Endothelial cell of umbilical vein (primary cell): Measurements from ENCODE around the gene AK4. TPM values are rescaled to one million over a fixed set of nuclear protein-coding genes. Genes with fewer than 3 reads are reported as not detected.

Experiments used
- BruUV-seq: library from RNA; stranded (reverse); fragments of 400-500 nt; replicated peaks from 2 replicates; lab custom pipeline; 2021; lab: Mats Ljungman, UMichigan
- CTCF ChIA-PET: fragments of 300-600, 350-600 bp; sonication (Branson Sonifier 250); formaldehyde crosslinking; loops from one replicate; lab custom pipeline; 2021; ENCODE audit warnings: antibody characterized with exemption, inconsistent platforms; lab: Charles Lee
- POLR2A ChIA-PET: fragments of 300-600, 350-600 bp; sonication (Branson Sonifier 250); formaldehyde crosslinking; loops from one replicate; lab custom pipeline; 2021; ENCODE audit warnings: antibody characterized with exemption, inconsistent platforms; lab: Charles Lee
- DNase-seq: peaks from one replicate; pipeline ENCODE4 v3.0.0-alpha.2; 2011; ENCODE audit warnings: low read depth, low spot score
- FAIRE-seq: peaks from 2 replicates; lab custom pipeline; 2011; peaks lifted over from hg19 to GRCh38; lab: Jason Lieb, UNC
- H2AFZ ChIP-seq: 2 replicates; pipeline ENCODE4 v1.6.0; 2012; ENCODE audit warnings: low read depth, low read length, control low read depth, inconsistent platforms
- H3K27ac ChIP-seq: 2 replicates; pipeline ENCODE4 v1.5.1; 2011; ENCODE audit warnings: low read depth, mild to moderate bottlenecking, control low read depth, low read length, moderate library complexity; ENCODE audit not compliant: insufficient read depth
- H3K27me3 ChIP-seq, 2 experiments: 2 replicates each; pipeline versions ENCODE4 v1.6.0 to v1.6.1; 2011; ENCODE audit warnings: low read length in 2 of 2, mixed read lengths in 1 of 2; ENCODE audit not compliant: control insufficient read depth in 2 of 2, insufficient read depth in 2 of 2
- H3K36me3 ChIP-seq, 2 experiments: 2 replicates in 1 of 2; 3 replicates in 1 of 2; pipeline ENCODE4 v1.5.1; 2011; ENCODE audit warnings: low read length in 2 of 2, mild to moderate bottlenecking in 1 of 2, moderate library complexity in 1 of 2; ENCODE audit not compliant: control insufficient read depth in 2 of 2, insufficient read depth in 2 of 2; ENCODE audit errors: extremely low read depth in 1 of 2
- H3K4me1 ChIP-seq: 3 replicates; pipeline ENCODE4 v1.5.1; 2011; ENCODE audit warnings: mild to moderate bottlenecking, low read length; ENCODE audit not compliant: control insufficient read depth, insufficient read depth; ENCODE audit errors: extremely low read depth
- H3K4me2 ChIP-seq: 2 replicates; pipeline ENCODE4 v1.6.1; 2011; ENCODE audit warnings: low read length, control low read depth, mixed read lengths; ENCODE audit not compliant: insufficient read depth
- H3K4me3 ChIP-seq, 3 experiments: fragments of 200-600 bp in 1 of 3; sonication (generic), shearing (Covaris generic) in 1 of 3; replicated peaks in 1 of 3; 2 replicates each; pipeline ENCODE4 v1.5.1; 2011 to 2016; ENCODE audit warnings: control low read depth in 3 of 3, low read length in 3 of 3, mild to moderate bottlenecking in 2 of 3, inconsistent platforms in 1 of 3, low read depth in 1 of 3, moderate library complexity in 1 of 3; ENCODE audit not compliant: insufficient read depth in 1 of 3
- H3K79me2 ChIP-seq: 2 replicates; pipeline ENCODE4 v1.6.0; 2012; ENCODE audit warnings: low read length, inconsistent platforms; ENCODE audit not compliant: control insufficient read depth, insufficient read depth
- H3K9ac ChIP-seq: replicated peaks from 2 replicates; pipeline ENCODE3; 2011; ENCODE audit warnings: low read length, control low read depth; ENCODE audit not compliant: insufficient read depth; ENCODE audit errors: extremely low read depth
- H3K9me1 ChIP-seq: replicated peaks from 3 replicates; pipeline ENCODE4 v1.6.0; 2011; ENCODE audit warnings: mild to moderate bottlenecking, low read length; ENCODE audit not compliant: control insufficient read depth, insufficient read depth; ENCODE audit errors: extremely low read depth
- H3K9me3 ChIP-seq: replicated peaks from 2 replicates; pipeline ENCODE4 v1.5.1; 2012; ENCODE audit warnings: low read length, inconsistent platforms; ENCODE audit not compliant: control insufficient read depth, insufficient read depth
- H4K20me1 ChIP-seq: replicated peaks from 2 replicates; pipeline ENCODE3; 2011; ENCODE audit warnings: mild to moderate bottlenecking, low read length; ENCODE audit not compliant: control insufficient read depth, insufficient read depth; ENCODE audit errors: extremely low read depth
- CTCF ChIP-seq, 2 donors: IDR thresholded peaks; 1 replicate in 1 of 2; 2 replicates in 1 of 2; pipeline ENCODE4 v1.5.1; 2011; ENCODE audit warnings: low read length in 2 of 2, mild to moderate bottlenecking in 2 of 2, moderate library complexity in 2 of 2, control low read depth in 1 of 2, inconsistent platforms in 1 of 2, low read depth in 1 of 2; ENCODE audit not compliant: insufficient read depth in 1 of 2; ENCODE audit errors: extremely low read depth in 1 of 2
- EZH2 ChIP-seq: IDR thresholded peaks from 2 replicates; pipeline ENCODE4 v1.6.1; 2012; ENCODE audit warnings: borderline replicate concordance, low read depth, mild to moderate bottlenecking, moderate library complexity, low read length, inconsistent platforms; ENCODE audit not compliant: severe bottlenecking
- FOS ChIP-seq: IDR thresholded peaks from 2 replicates; pipeline ENCODE4 v1.6.1; 2011; ENCODE audit warnings: mild to moderate bottlenecking, low read length, moderate library complexity, borderline replicate concordance; ENCODE audit not compliant: insufficient read depth
- GATA2 ChIP-seq: IDR thresholded peaks from 2 replicates; pipeline ENCODE4 v1.7.0; 2011; ENCODE audit warnings: low read depth, mild to moderate bottlenecking, moderate library complexity, mixed read lengths, low read length; ENCODE audit not compliant: insufficient read length, insufficient read depth
- JUN ChIP-seq: IDR thresholded peaks from 2 replicates; pipeline ENCODE4 v1.6.1; 2011; ENCODE audit warnings: borderline replicate concordance, low read depth; ENCODE audit not compliant: insufficient read length, insufficient read depth
- MAX ChIP-seq: IDR thresholded peaks from 2 replicates; pipeline ENCODE4 v1.6.1; 2011; ENCODE audit not compliant: insufficient read depth, insufficient read length
- MYC ChIP-seq: IDR thresholded peaks from one replicate; pipeline ENCODE4 v1.6.1; 2011; ENCODE audit warnings: mild to moderate bottlenecking, low read depth, low read length
- POLR2A ChIP-seq: IDR thresholded peaks from 2 replicates; pipeline ENCODE4 v1.6.1; 2012; ENCODE audit warnings: low read depth, mild to moderate bottlenecking, control low read depth, low read length
- POLR2AphosphoS5 ChIP-seq: IDR thresholded peaks from 2 replicates; pipeline ENCODE4 v1.6.1; 2012; ENCODE audit warnings: low read depth, mild to moderate bottlenecking, control low read depth, low read length, moderate library complexity; ENCODE audit not compliant: insufficient read depth
- dilution Hi-C: fragments of 300-500 bp; cut with MboI; formaldehyde crosslinking; loops from one replicate; pipeline ENCODE4 v1.15.0; 2019; ENCODE audit warnings: low sequenced_read_pairs; ENCODE audit not compliant: extremely low pct_ligation_motif_present
- intact Hi-C: fragments of 100-400 bp; cut with micrococcal nuclease; formaldehyde crosslinking; loops from one replicate; pipeline ENCODE4 v1.10.0; 2022
- polyA plus RNA-seq, 4 experiments: library from polyadenylated mRNA; depleted of rRNA in 3 of 4; stranded (reverse) in 3 of 4; unstranded in 1 of 4; fragments of >200 nt; gene quantifications; 2 replicates each; pipeline versions ENCODE4 v1.2.1 to v1.2.3, GENCODE V29; 2011 to 2012; ENCODE audit warnings: missing spikeins in 1 of 4
- total RNA-seq: library from RNA; stranded (reverse); gene quantifications from 2 replicates; pipeline ENCODE4 v1.2.3, GENCODE V29; 2021

The AK4 gene
- total and polyA plus RNA-seq, 2 donors (not counting 3 experiments of a cell fraction or from before 2014, with no cell fraction given) = 2.2 to 5.6 TPM

- POLR2A ChIA-PET = no interaction called here
- FAIRE-seq = no peak
- intact Hi-C loops = no loop called here
Observed at GRCh38 chr1:65256860-65257708, 109.1 kb downstream of the AK4 start.

More at GRCh38 chr1:65256860-65257708, 109.1 kb downstream of the AK4 start:
- Histone ChIP-seq H3K9ac (no peak overlapping the region), H4K20me1 (no peaks in the 10 kb centered on the region), H3K4me2 (no peak overlapping the region), H3K36me3 (no peaks in the 10 kb centered on the region), H2AFZ (no peak overlapping the region), H3K4me1 (peaks cover 13% of the 10 kb centered on the region), H3K27me3 (no peaks in the 10 kb centered on the region), H3K27ac (no peak overlapping the region), H3K9me3 (no peaks in the 10 kb centered on the region), H3K4me3 (no peak overlapping the region), H3K79me2 (no peaks in the 10 kb centered on the region), H3K9me1 (no peaks in the 10 kb centered on the region)
- no peak for TF ChIP-seq EZH2
- no peak for TF ChIP-seq POLR2A
- no peak for TF ChIP-seq POLR2AphosphoS5
- no peak for TF ChIP-seq MYC
- no peak for TF ChIP-seq GATA2
- no peak for TF ChIP-seq CTCF (IDR thresholded peaks at IDR 0.05; ENCODE audit: extremely low read depth in 1 of 2, insufficient read depth in 1 of 2, low read depth in 1 of 2, low read length in 2 of 2)
- TF ChIP-seq JUN = no peak
- TF ChIP-seq FOS = no peak
- TF ChIP-seq MAX = no peak
- no peak for DNase-seq
- CTCF ChIA-PET = interaction anchor here (0.6 to 3.7 kb wide), 3 partner anchors 9 to 431 kb away, joined by 3 to 14 read pairs (median 4); no protein-coding TSS in a partner anchor
- BruUV-seq = no TSS peak
- dilution Hi-C loops = no loop called here
